Measurements from ENCODE around the gene GRAMD1C. TPM values are rescaled to one million over a fixed set of nuclear protein-coding genes. Genes with fewer than 3 reads are reported as not detected.

The GRAMD1C gene
- total RNA-seq, 1 donor from 2014 or later: 3.7 TPM

- Histone ChIP-seq H3K4me3 (ENCODE audit: insufficient read depth, low read depth, low read length) (no peak overlapping the region), H3K9ac (ENCODE audit: low read length) (no peak overlapping the region), H4K20me1 (ENCODE audit: insufficient read depth, low read length) (no peaks in the 10 kb centered on the region), H3K4me2 (ENCODE audit: low read length) (no peak overlapping the region), H3K36me3 (ENCODE audit: insufficient read depth, low read length) (no peaks in the 10 kb centered on the region), H2AFZ (ENCODE audit: low read depth, low read length) (no peak overlapping the region), H3K4me1 (ENCODE audit: insufficient read depth, low read length) (no peaks in the 10 kb centered on the region), H3K9me3 (ENCODE audit: insufficient read depth, low read depth, low read length) (no peaks in the 10 kb centered on the region), H3K27ac (ENCODE audit: low read depth, low read length) (no peak overlapping the region), H3K27me3 (ENCODE audit: insufficient read depth, low read length) (no peaks in the 10 kb centered on the region), H3K79me2 (ENCODE audit: insufficient read depth, low read length) (no peaks in the 10 kb centered on the region)
- no peak for DNase-seq (ENCODE audit: low read depth)
- no peaks in the 10 kb centered on the region for H3K9me3 Mint-ChIP-seq (ENCODE audit: unreplicated experiment)
- H3K4me3 Mint-ChIP-seq (ENCODE audit: unreplicated experiment): no peak overlapping the region
- H3K27me3 Mint-ChIP-seq (ENCODE audit: low read depth, unreplicated experiment): no peaks in the 10 kb centered on the region
- H3K27ac Mint-ChIP-seq (ENCODE audit: unreplicated experiment): no peak overlapping the region
- peaks cover 2% of the 10 kb centered on the region for H3K4me1 Mint-ChIP-seq (ENCODE audit: low read depth, unreplicated experiment)
- TF ChIP-seq CTCF (IDR thresholded peaks at IDR 0.05; ENCODE audit: insufficient read depth, low read depth, low read length) (no peak), EZH2 (IDR thresholded peaks at IDR 0.05; ENCODE audit: insufficient read depth, low read length) (no peak)
- FAIRE-seq: no peak
- H3K36me3 Mint-ChIP-seq (ENCODE audit: low read depth, unreplicated experiment): no peaks in the 10 kb centered on the region
Observed at GRCh38 chr3:113896930-113897329, 58.3 kb downstream of the GRAMD1C start.

GRCh38 chr3:113897373-113897777 lies 58.8 kb downstream of the GRAMD1C start:
- Mint-ChIP-seq H3K27ac (ENCODE audit: unreplicated experiment) (no peak overlapping the region), H3K27me3 (ENCODE audit: low read depth, unreplicated experiment) (no peaks in the 10 kb centered on the region), H3K4me1 (ENCODE audit: low read depth, unreplicated experiment) (peaks cover 2% of the 10 kb centered on the region), H3K9me3 (ENCODE audit: unreplicated experiment) (no peaks in the 10 kb centered on the region), H3K36me3 (ENCODE audit: low read depth, unreplicated experiment) (no peaks in the 10 kb centered on the region), H3K4me3 (ENCODE audit: unreplicated experiment) (no peak overlapping the region)
- Histone ChIP-seq H3K27me3 (ENCODE audit: insufficient read depth, low read length) (no peaks in the 10 kb centered on the region), H4K20me1 (ENCODE audit: insufficient read depth, low read length) (no peaks in the 10 kb centered on the region), H3K27ac (ENCODE audit: low read depth, low read length) (no peak overlapping the region), H3K9me3 (ENCODE audit: insufficient read depth, low read depth, low read length) (no peaks in the 10 kb centered on the region), H3K4me1 (ENCODE audit: insufficient read depth, low read length) (no peaks in the 10 kb centered on the region), H2AFZ (ENCODE audit: low read depth, low read length) (no peak overlapping the region), H3K36me3 (ENCODE audit: insufficient read depth, low read length) (no peaks in the 10 kb centered on the region), H3K4me3 (ENCODE audit: insufficient read depth, low read depth, low read length) (no peak overlapping the region), H3K79me2 (ENCODE audit: insufficient read depth, low read length) (no peaks in the 10 kb centered on the region), H3K4me2 (ENCODE audit: low read length) (no peak overlapping the region), H3K9ac (ENCODE audit: low read length) (no peak overlapping the region)
- TF ChIP-seq EZH2 (IDR thresholded peaks at IDR 0.05; ENCODE audit: insufficient read depth, low read length): no peak
- TF ChIP-seq CTCF (IDR thresholded peaks at IDR 0.05; ENCODE audit: insufficient read depth, low read depth, low read length): no peak
- DNase-seq (ENCODE audit: low read depth) (no peak), FAIRE-seq (no peak)

DNA sequence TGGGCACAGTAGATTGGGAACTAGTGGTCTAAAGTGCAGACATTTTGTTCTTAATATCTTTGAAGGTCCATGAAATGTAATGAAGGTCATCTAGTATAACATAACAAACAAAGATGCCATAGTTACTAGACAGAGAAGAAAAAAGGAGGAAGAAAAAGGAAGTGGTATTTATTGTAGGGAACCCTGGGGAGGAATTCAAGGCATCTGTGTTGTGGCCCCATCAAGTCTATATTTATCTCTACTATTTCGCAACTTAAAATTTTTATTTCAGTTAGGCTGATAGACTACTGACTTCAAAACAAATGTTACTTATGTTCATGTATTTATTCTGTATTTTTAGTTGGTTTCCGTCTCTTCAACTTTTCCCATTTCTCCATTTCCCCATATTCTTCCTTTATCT lies 60.3 kb downstream of the GRAMD1C start:
- H3K27ac Mint-ChIP-seq (ENCODE audit: unreplicated experiment): peak overlapping the region; percentile 16
- no peaks in the 10 kb centered on the region for H3K27me3 Mint-ChIP-seq (ENCODE audit: low read depth, unreplicated experiment)
- FAIRE-seq (peak; percentile 5), DNase-seq (ENCODE audit: low read depth) (peak; percentile 33)
- Histone ChIP-seq H3K27me3 (ENCODE audit: insufficient read depth, low read length) (no peaks in the 10 kb centered on the region), H3K27ac (ENCODE audit: low read depth, low read length) (no peak overlapping the region), H3K9me3 (ENCODE audit: insufficient read depth, low read depth, low read length) (no peaks in the 10 kb centered on the region), H4K20me1 (ENCODE audit: insufficient read depth, low read length) (no peaks in the 10 kb centered on the region), H2AFZ (ENCODE audit: low read depth, low read length) (no peak overlapping the region), H3K79me2 (ENCODE audit: insufficient read depth, low read length) (no peaks in the 10 kb centered on the region), H3K4me3 (ENCODE audit: insufficient read depth, low read depth, low read length) (no peak overlapping the region), H3K4me1 (ENCODE audit: insufficient read depth, low read length) (no peaks in the 10 kb centered on the region), H3K4me2 (ENCODE audit: low read length) (no peak overlapping the region), H3K9ac (ENCODE audit: low read length) (no peak overlapping the region), H3K36me3 (ENCODE audit: insufficient read depth, low read length) (no peaks in the 10 kb centered on the region)
- H3K4me3 Mint-ChIP-seq (ENCODE audit: unreplicated experiment): no peak overlapping the region
- peaks cover 2% of the 10 kb centered on the region for H3K4me1 Mint-ChIP-seq (ENCODE audit: low read depth, unreplicated experiment)
- no peaks in the 10 kb centered on the region for H3K9me3 Mint-ChIP-seq (ENCODE audit: unreplicated experiment)
- no peaks in the 10 kb centered on the region for H3K36me3 Mint-ChIP-seq (ENCODE audit: low read depth, unreplicated experiment)
- TF ChIP-seq CTCF (IDR thresholded peaks at IDR 0.05; ENCODE audit: insufficient read depth, low read depth, low read length): no peak
- TF ChIP-seq EZH2 (IDR thresholded peaks at IDR 0.05; ENCODE audit: insufficient read depth, low read length): no peak
